ENCODE measurements around the gene METAP1D. TPM values are rescaled to one million over a fixed set of nuclear protein-coding genes. Genes with fewer than 3 reads are reported as not detected.

METAP1D gene
- total and polyA plus RNA-seq, 2 of the 4 experiments (the other 2 are of a cell fraction) = 3.4 to 5.5 TPM

- CTCF ChIA-PET = no interaction called here
- H2BK15ac ChIP-seq (ENCODE audit: low read depth, low read length) = no peak overlapping the region
- ATAC-seq (ENCODE audit: low read depth) = no peak
Measured at GRCh38 chr2:172073518-172073917, 73.8 kb downstream of the METAP1D start.

More at GRCh38 chr2:172073518-172073917, 73.8 kb downstream of the METAP1D start:
- Histone ChIP-seq H3K79me1 (ENCODE audit: low read depth in 1 of 2, low read length in 2 of 2) (no peaks in the 10 kb centered on the region), H3K9ac (ENCODE audit: low read depth, low read length) (no peak overlapping the region), H4K5ac (ENCODE audit: low read depth, low read length) (no peak overlapping the region), H3K27me3 (ENCODE audit: control insufficient read depth, insufficient read depth, low read length) (no peaks in the 10 kb centered on the region), H3K4me1 (ENCODE audit: control insufficient read depth, insufficient read depth, low read length) (no peaks in the 10 kb centered on the region), H3K14ac (replicated peaks; ENCODE audit: low read depth, low read length) (no peak overlapping the region), H3K27ac (ENCODE audit: insufficient read depth, low read length) (no peak overlapping the region), H4K91ac (ENCODE audit: insufficient read depth, low read depth, low read length) (no peak overlapping the region), H3K36me3 (ENCODE audit: control insufficient read depth, insufficient read depth, low read length) (no peaks in the 10 kb centered on the region), H3K4ac (ENCODE audit: low read depth, low read length) (no peak overlapping the region), H4K8ac (ENCODE audit: low read depth in 2 of 2, low read length in 2 of 2) (no peak overlapping the region), H3K18ac (ENCODE audit: low read depth, low read length) (no peak overlapping the region), H3K9me3 (ENCODE audit: control insufficient read depth, insufficient read depth, low read length) (no peaks in the 10 kb centered on the region), H2AK9ac (replicated peaks; ENCODE audit: low read depth, low read length, poor library complexity) (no peak overlapping the region), H2BK120ac (ENCODE audit: low read depth, low read length) (no peak overlapping the region), H3K56ac (ENCODE audit: extremely low read depth, insufficient read depth, low read length) (no peak overlapping the region), H3K4me3 (ENCODE audit: insufficient read depth, low read depth, low read length) (no peak overlapping the region), H2BK5ac (ENCODE audit: low read depth, low read length, poor library complexity, severe bottlenecking) (no peak overlapping the region), H3K4me2 (ENCODE audit: low read depth, low read length) (no peak overlapping the region), H3K23ac (ENCODE audit: low read depth, low read length) (no peak overlapping the region), H2BK20ac (ENCODE audit: low read depth, low read length) (no peak overlapping the region), H2AFZ (replicated peaks; ENCODE audit: low read length, poor library complexity) (no peak overlapping the region), H4K20me1 (ENCODE audit: insufficient read depth, low read length) (no peaks in the 10 kb centered on the region), H3K9me1 (ENCODE audit: insufficient read depth, low read length) (no peaks in the 10 kb centered on the region), H2AK5ac (ENCODE audit: low read depth, low read length) (no peak overlapping the region)
- TF ChIP-seq CEBPB (IDR thresholded peaks at IDR 0.05; ENCODE audit: low read depth, low read length) = no peak
- no peak for TF ChIP-seq MAFK (IDR thresholded peaks at IDR 0.05; ENCODE audit: low read depth, low read length)
- no peak for TF ChIP-seq POLR2A (IDR thresholded peaks at IDR 0.05; ENCODE audit: low read depth, low read length)
- TF ChIP-seq RAD21 (IDR thresholded peaks at IDR 0.05; ENCODE audit: low read length) = no peak
- TF ChIP-seq NFE2L2 (IDR thresholded peaks at IDR 0.05; ENCODE audit: low read depth, low read length) = no peak
- no peak for TF ChIP-seq FOS (IDR thresholded peaks at IDR 0.05; ENCODE audit: low read depth, low read length)
- TF ChIP-seq RCOR1 (IDR thresholded peaks at IDR 0.05; ENCODE audit: insufficient replicate concordance, low read length) = no peak
- no peak for TF ChIP-seq BHLHE40 (IDR thresholded peaks at IDR 0.05; ENCODE audit: low read depth, low read length)
- no peak for TF ChIP-seq SMC3 (IDR thresholded peaks at IDR 0.05; ENCODE audit: low read depth, low read length)
- no peak for TF ChIP-seq USF2 (IDR thresholded peaks at IDR 0.05; ENCODE audit: low read depth, low read length)
- WGBS, 2 experiments (ENCODE audit: extremely low coverage in 2 of 2, insufficient read length in 1 of 2) = no CpG with 5 or more reads among the region's 4 CpGs
- in situ Hi-C loops (cut with MboI; ENCODE audit: low sequenced_read_pairs) = no loop called here
- intact Hi-C loops (cut with micrococcal nuclease) = loop anchor here (5.0 kb wide), 1 partner anchor 46 kb away; no protein-coding TSS in a partner anchor
- DNase-seq = no peak
- BruUV-seq (replicated peaks) = no TSS peak
- dilution Hi-C loops (cut with HindIII; ENCODE audit: low sequenced_read_pairs, unreplicated experiment) = no loop called here
- POLR2A ChIA-PET (ENCODE audit: unreplicated experiment) = interaction anchor here (0.6 kb wide), 1 partner anchor 12 kb away, joined by 3 read pairs; the partner anchor contains the start of gene DLX1
